Type B pancreatic cell (in vitro differentiated cells): ENCODE measurements around the gene PTS. TPM values are rescaled to one million over a fixed set of nuclear protein-coding genes. Genes with fewer than 3 reads are reported as not detected.

Experiments used
- DNase-seq: peaks from one replicate; pipeline ENCODE4 v3.0.0; 2021; ENCODE audit warnings: mixed read lengths; ENCODE audit not compliant: unreplicated experiment; ENCODE audit errors: extremely low spot score
- H3K27ac Mint-ChIP-seq: 2 replicates; pipeline ENCODE4 v1.8.0; 2021; ENCODE audit warnings: mild to moderate bottlenecking, mixed read lengths
- H3K27me3 Mint-ChIP-seq: 2 replicates; pipeline ENCODE4 v1.8.0; 2021; ENCODE audit warnings: mixed read lengths
- H3K36me3 Mint-ChIP-seq: 2 replicates; pipeline ENCODE4 v1.8.0; 2021; ENCODE audit warnings: mixed read lengths
- H3K4me1 Mint-ChIP-seq: one replicate; pipeline ENCODE4 v1.8.0; 2021; ENCODE audit warnings: mixed read lengths; ENCODE audit not compliant: unreplicated experiment
- H3K4me3 Mint-ChIP-seq: 2 replicates; pipeline ENCODE4 v1.8.0; 2021; ENCODE audit warnings: mild to moderate bottlenecking, mixed read lengths
- H3K9me3 Mint-ChIP-seq: 2 replicates; pipeline ENCODE4 v1.8.0; 2021; ENCODE audit warnings: mixed read lengths
- total RNA-seq: library from RNA; stranded (reverse); gene quantifications from 2 replicates; pipeline ENCODE4 v1.2.1, GENCODE V29; 2021; ENCODE audit warnings: low replicate concordance
- TF ChIP-seq, protein P1 (sequence below): fragments of 200-600 bp; sonication (generic); conservative IDR thresholded peaks from 2 replicates; pipeline ENCODE4 v1.5.0; 2021; ENCODE audit warnings: antibody characterized with exemption, mild to moderate bottlenecking

The PTS gene
- total RNA-seq, 1 donor from 2014 or later = 35.1 TPM

DNA sequence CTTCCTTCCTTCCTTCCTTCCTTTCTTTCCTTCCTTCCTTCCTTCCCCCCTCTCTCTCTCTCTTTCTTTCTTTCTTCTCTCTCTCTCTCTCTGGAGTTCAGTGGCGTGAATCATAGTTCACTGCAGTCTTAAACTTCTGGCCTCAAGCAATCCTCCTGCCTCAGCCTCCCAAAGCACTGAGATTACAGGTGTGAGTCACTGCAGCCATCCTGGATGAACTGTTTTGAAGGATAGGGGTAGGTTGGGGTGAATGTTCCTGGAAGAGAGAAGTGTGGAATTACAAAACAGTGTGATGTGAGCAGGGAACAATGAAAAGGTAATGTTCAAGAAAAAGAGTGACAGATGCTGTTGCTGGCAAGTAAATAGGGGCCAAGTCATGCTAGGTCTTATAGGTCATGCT lies 46.8 kb downstream of the PTS start:
- peaks cover 3% of the 10 kb centered on the region for H3K27me3 Mint-ChIP-seq
- TF ChIP-seq, protein P1, sequence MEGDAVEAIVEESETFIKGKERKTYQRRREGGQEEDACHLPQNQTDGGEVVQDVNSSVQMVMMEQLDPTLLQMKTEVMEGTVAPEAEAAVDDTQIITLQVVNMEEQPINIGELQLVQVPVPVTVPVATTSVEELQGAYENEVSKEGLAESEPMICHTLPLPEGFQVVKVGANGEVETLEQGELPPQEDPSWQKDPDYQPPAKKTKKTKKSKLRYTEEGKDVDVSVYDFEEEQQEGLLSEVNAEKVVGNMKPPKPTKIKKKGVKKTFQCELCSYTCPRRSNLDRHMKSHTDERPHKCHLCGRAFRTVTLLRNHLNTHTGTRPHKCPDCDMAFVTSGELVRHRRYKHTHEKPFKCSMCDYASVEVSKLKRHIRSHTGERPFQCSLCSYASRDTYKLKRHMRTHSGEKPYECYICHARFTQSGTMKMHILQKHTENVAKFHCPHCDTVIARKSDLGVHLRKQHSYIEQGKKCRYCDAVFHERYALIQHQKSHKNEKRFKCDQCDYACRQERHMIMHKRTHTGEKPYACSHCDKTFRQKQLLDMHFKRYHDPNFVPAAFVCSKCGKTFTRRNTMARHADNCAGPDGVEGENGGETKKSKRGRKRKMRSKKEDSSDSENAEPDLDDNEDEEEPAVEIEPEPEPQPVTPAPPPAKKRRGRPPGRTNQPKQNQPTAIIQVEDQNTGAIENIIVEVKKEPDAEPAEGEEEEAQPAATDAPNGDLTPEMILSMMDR = no peak
- H3K36me3 Mint-ChIP-seq = no peaks in the 10 kb centered on the region
- no peaks in the 10 kb centered on the region for H3K4me1 Mint-ChIP-seq
- H3K27ac Mint-ChIP-seq = no peak overlapping the region
- no peak for DNase-seq
- no peaks in the 10 kb centered on the region for H3K9me3 Mint-ChIP-seq
- H3K4me3 Mint-ChIP-seq = no peak overlapping the region

DNA sequence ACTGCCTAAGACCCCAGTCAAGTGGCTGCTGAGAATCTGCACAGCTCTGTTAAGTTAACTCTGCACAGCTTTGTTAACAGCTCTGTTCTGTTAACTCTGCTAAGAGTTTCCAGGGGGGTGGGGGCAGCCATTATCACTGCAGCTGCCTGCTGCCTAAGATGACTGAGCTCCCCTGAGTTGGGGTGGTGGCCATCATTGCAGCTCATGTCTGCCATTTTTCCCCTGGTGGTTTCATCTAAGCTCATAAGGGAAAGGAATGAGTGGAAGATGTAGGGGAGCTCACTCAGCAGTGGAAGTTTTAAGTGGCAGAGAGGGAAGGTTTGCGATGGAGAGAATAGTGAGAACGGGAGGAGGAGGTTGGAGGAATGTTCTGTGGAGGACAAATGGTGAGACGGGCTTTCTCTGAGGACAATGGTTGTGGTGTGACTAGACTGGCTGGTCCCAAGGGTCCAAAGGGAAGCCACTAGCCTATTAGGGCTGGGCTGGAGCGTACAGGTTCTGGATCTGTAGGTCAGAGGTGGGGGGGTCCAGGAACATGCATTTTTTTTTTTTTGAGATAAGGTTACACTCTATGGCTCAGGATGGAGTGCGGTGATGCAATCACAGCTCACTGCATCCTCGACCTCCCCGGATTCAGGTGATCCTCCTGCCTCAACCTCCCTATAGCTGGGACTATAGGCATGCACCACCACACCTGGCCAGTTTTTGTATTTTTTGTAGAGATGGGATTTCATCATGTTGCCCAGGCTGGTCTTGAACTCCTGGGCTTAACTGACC lies 48.0 kb downstream of the PTS start:
- Mint-ChIP-seq H3K36me3 (no peaks in the 10 kb centered on the region), H3K4me1 (no peaks in the 10 kb centered on the region), H3K4me3 (no peak overlapping the region), H3K27me3 (peaks cover 3% of the 10 kb centered on the region), H3K9me3 (no peaks in the 10 kb centered on the region), H3K27ac (no peak overlapping the region)
- DNase-seq = no peak
- TF ChIP-seq, protein P1 = no peak

DNA sequence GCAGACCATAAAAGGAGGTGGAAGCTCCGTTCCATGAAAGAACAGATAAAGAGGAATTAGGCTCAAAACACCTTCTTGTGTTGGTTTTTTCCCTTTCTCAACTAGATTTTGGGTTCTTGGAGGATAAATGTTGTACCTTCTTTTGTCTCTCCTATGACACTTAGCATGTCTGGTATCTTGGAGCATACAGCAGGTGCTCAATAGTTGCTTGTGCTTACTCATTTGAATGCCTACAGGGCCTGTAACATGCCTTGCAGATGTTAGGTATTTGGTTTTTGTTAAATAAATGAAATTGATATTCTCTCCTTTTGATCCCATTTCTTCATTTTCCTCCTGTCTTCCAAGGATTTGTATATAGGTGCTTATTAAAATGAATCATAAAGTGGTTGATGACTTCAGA lies 50.8 kb downstream of the PTS start:
- no peak for DNase-seq
- H3K27ac Mint-ChIP-seq = no peak overlapping the region
- H3K4me1 Mint-ChIP-seq = peaks cover 6% of the 10 kb centered on the region
- no peaks in the 10 kb centered on the region for H3K9me3 Mint-ChIP-seq
- no peaks in the 10 kb centered on the region for H3K36me3 Mint-ChIP-seq
- H3K4me3 Mint-ChIP-seq = no peak overlapping the region
- TF ChIP-seq, protein P1 = no peak
- H3K27me3 Mint-ChIP-seq = peaks cover 10% of the 10 kb centered on the region

DNA sequence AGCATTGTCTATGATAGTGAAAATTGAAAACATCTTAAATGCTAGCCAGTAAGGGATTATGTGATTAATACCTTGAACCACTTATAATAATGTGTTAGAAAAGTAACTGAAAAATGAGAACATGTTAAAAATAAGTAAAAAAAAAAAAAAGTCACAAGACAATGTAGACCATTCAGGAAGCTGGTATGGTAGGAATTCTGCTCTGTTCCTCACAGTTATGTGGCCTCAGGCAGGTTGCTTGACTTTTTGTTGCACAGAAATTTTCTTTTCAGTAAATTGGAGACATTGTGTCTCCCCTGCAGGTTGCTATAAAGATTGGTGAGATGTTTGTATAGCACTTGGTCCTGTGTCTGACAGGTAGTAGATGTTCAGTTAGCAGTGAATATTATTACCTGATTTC lies 51.7 kb downstream of the PTS start:
- Mint-ChIP-seq H3K27ac (no peak overlapping the region), H3K27me3 (peaks cover 19% of the 10 kb centered on the region), H3K4me3 (no peak overlapping the region), H3K9me3 (no peaks in the 10 kb centered on the region), H3K36me3 (no peaks in the 10 kb centered on the region), H3K4me1 (peaks cover 6% of the 10 kb centered on the region)
- TF ChIP-seq, protein P1 = no peak
- no peak for DNase-seq

DNA sequence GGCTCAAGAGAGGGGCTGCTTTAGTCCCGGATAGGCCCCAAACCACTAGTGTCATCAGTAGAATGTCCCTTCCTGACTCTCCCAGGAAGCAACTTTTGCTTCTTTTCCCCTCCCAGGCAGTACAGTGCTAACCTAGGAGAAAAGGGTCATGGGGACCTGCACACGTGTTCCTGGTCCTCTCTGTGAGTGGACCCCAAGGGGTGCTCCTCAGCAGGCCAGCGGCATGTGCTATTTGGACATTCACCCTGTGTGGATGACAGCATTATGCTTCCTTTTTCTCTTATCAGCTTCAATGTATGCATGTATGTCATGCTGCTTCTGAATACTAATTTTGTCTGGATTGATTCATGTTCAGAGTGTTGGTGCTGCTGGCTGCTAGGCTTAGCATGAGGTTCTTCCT lies 52.6 kb downstream of the PTS start:
- H3K4me3 Mint-ChIP-seq = no peak overlapping the region

More for the DNA sequence above, 52.6 kb downstream of the PTS start:
- DNase-seq = no peak
- Mint-ChIP-seq H3K9me3 (no peaks in the 10 kb centered on the region), H3K36me3 (no peaks in the 10 kb centered on the region), H3K27me3 (peaks cover 19% of the 10 kb centered on the region), H3K27ac (no peak overlapping the region), H3K4me1 (peaks cover 6% of the 10 kb centered on the region)
- TF ChIP-seq, protein P1 = no peak
